Esophagus muscularis mucosa (tissue), 3 donors: ENCODE results near the gene PBX3.

Experiments
- CTCF ChIP-seq, 3 experiments: fragments of 200-600 bp in 2 of 3; fragments of 450-650 bp in 1 of 3; sonication (generic) in 2 of 3; IDR thresholded peaks; one replicate each; pipeline ENCODE4 v1.5.1; 2017 to 2019; ENCODE audit warnings: antibody characterized with exemption in 3 of 3, mild to moderate bottlenecking in 2 of 3, moderate library complexity in 1 of 3
- POLR2A ChIP-seq: fragments of 450-650 bp; IDR thresholded peaks from one replicate; pipeline ENCODE4 v1.6.1; 2017; ENCODE audit warnings: antibody characterized with exemption, moderate library complexity, mild to moderate bottlenecking, low read depth
- POLR2AphosphoS5 ChIP-seq, 2 donors: sonication (generic); formaldehyde crosslinking; IDR thresholded peaks; one replicate each; pipeline ENCODE4 v1.6.1; 2017; ENCODE audit warnings: antibody characterized with exemption in 2 of 2

- TF ChIP-seq POLR2A = no peak
- TF ChIP-seq CTCF (IDR thresholded peaks at IDR 0.05) = no peak
- TF ChIP-seq POLR2AphosphoS5 (IDR thresholded peaks at IDR 0.05) = no peak
These were observed 97.4 kb downstream of the PBX3 start for GRCh38 chr9:125844611-125845010.
